ENCODE results near the gene FUT9.
"Not testable (repeated sequence)": the region's sequence is repeated elsewhere in the genome, so short reads cannot be mapped to it uniquely, and the experiment has no call there.

The FUT9 gene

DNA sequence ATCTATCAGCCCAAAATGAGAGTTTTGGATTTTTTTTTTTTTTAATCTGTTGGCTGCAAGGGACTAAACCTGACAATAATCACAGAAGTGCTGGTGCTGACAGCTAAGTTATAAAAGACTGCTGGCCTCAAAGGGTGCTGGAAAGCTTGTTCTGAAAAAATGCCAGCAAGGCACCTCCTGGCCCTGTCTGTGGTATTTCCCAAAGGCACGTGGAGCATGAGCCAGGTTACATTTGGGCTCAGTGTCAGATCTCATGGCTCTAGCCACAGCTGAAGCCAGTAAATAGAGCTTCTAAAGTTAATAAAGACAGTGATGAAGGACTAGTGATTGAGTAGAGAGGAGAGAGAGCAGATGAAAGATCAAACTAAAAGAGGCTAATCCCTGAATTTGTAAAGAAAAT lies 178.9 kb downstream of the FUT9 start:
- DNase-seq: no peak

DNA sequence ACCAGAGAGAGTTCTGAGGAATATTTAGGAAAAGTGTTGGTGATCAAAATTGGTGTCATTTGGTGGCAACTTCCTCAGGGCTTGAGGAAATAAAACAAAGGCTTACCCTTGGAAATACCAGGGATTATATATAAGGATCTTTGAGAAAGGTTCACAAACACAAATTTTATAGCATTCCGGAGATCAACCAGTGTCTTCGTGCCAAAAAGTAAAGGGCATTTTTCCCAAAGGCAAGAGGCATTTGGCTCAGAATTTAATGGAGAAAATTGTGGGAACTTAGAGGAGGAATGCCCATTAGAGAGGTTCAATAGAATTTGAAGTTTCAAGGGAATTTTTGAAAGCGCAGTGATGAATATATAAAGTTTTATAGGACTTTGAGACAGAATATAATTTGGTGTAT lies 179.5 kb downstream of the FUT9 start:
- DNase-seq: no peak

GRCh38 chr6:96196633-96197032 lies 180.9 kb downstream of the FUT9 start:
- DNase-seq: no peak

DNA sequence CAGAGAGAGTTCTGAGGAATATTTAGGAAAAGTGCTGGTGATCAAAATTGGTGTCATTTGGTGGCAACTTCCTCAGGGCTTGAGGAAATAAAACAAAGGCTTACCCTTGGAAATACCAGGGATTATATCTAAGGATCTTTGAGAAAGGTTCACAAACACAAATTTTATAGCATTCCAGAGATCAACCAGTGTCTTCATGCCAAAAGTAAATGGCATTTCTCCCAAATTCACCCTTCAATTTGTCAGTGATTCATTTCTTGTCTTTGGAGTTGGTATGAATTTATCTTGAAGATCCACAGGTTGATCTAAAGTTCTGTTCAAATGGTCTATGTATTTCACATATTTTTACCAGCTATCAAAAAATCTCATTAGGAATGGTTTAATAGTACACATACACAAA lies 181.5 kb downstream of the FUT9 start:
- DNase-seq: no peak

GRCh38 chr6:96202571-96202970 lies 186.8 kb downstream of the FUT9 start:
- no peak for DNase-seq

DNA sequence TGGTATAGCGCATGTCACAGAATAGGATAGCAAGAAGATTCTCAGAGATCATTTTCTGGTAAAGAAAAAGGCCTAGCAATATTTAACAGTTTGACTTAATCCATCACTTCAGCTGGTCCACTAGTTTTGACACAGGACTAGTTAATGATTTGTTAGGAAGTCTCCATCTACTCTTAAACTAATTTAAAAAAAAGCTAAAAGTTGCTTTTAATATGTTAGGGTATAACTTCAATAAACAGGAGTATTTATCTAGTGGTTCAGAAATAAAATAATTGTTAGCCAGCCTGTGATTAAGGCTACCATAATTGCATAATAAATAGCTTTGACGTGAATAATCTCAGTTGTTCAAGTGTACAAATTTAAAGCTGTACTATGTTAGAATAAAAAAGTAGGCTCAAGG lies 195.6 kb downstream of the FUT9 start:
- DNase-seq: no peak

GRCh38 chr6:96212066-96212465 lies 196.3 kb downstream of the FUT9 start:
- no peak for DNase-seq

DNA sequence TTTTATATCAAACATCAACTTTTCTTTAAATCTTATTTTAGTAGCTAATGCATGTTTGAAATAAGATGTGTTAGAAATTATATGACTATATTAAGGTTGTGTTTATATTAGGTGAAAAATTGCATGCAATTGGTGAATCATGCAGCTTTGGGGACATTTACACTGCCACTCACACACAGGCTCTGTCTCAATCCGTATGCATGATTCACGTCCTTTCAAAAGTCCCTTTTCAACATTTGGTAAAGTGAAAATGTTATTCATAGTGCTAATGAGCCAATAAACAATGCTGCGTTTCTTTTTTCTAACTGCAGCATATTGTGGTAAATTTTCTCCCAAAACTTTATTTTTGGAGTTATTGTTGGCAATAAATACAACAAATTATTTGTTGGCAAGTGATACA lies 198.0 kb downstream of the FUT9 start:
- DNase-seq: no peak

DNA sequence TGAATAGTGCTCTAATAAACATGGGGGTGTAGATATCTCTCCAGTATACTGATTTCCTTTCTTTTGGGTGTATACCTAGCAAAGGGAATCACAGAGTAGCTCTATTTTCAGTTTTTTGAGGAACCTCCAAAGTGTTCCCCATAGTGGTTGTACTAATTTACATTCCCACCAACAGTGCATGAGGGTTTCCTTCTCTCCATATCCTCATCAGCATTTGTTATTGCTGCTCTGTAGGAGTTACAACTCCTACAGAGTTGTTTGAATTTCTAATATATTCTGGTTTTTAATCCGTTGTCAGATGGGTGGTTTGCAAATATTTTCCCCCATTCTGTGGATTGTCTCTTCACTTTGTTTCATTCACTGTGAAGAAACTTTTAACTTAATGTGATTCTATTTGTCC lies 207.9 kb downstream of the FUT9 start:
- DNase-seq: no peak

DNA sequence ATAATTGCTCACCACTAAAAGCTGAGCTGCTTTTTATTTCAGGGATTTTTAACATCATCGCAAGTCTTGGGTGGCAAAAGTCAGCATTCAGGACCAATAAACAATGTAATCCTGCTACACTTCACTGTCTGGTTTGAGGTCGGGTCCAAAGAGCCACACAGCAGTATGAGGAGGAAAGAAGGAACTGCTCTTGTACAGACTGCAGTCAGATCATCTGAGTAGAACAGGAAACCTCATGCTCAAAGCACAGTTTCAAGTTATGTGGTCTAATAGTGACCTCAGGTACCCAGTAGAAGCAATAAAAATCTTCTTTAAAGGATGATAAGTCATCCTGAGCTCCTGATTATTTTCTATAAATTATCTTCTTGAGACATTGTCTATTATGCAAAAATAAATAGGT lies 211.4 kb downstream of the FUT9 start:
- no peak for DNase-seq

GRCh38 chr6:96234444-96234843 lies 218.7 kb downstream of the FUT9 start:
- DNase-seq: no peak

GRCh38 chr6:96235927-96236326 lies 220.2 kb downstream of the FUT9 start:
- DNase-seq: no peak

DNA sequence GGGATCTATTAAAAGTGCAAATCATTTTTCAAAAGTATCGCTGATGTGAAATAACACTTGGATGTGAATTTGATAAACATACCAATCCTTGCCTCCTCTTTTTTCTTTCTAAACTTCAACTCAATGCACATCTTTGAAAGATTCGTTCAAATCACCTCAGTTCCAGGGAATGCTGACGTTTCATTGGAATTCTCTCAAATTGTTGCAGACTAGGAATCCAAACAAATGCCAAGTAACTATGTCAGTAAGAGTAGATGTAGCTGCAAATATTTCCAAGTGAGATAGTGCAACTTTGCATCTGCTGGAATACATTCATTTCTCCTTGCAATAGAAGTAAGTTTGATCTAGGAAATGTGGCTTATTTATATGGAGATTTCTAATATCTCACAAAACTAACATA lies 220.7 kb downstream of the FUT9 start:
- DNase-seq: no peak

DNA sequence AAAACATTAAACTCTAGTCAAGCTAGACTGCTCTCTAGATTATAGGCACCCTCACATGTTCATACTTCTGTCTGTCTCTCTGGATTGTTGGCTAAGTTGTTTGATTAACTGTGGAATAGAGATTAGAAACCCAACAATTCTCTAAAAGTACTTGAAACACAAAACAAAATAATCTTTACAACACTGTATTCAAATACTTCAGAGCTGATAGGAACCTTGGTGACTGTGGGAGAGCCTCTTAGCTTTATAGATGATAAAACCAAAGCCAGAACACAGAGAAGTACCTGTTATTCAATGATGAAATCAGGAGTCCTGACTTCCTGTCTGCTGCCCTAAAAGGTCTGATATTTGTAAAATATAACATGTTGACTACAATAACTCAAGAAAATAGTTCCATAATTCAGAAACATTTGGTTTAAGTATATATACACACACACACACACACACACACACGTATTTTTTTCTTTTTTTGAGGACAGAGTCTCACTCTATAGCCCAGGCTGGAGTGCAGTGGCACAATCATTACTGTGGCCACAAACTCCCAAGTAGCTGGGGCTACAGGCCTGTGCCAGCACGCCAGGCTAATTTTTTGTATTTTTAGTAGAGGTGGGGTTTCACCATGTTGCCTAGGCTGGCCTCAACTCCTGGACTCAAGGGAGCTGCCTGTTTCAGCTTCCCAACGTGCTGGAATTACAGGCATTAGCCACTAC lies 222.0 kb downstream of the FUT9 start:
- no peak for DNase-seq

GRCh38 chr6:96246563-96246962 lies 230.8 kb downstream of the FUT9 start:
- DNase-seq: no peak

- DNase-seq: no peak
Measured at GRCh38 chr6:96249755-96250154, 234.0 kb downstream of the FUT9 start.

DNA sequence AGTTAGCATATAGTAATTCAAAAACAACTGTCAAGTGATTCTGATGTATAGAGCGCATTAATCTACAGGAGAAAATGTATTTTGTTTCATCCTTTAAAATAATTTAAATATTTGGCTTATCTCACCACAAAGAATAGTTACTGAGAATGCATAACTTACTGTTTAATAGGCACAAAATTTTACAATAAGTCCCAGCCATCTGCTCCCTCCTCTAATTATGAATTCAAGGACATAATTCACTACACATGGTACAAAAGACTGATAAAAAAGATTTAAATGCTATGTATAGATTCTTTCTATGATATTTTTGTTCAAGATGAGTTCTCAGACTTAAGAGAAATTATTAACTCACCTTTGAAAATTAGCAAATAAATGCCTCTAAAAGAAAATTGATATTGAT lies 242.0 kb downstream of the FUT9 start:
- DNase-seq: no peak

- not testable (repeated sequence) for DNase-seq
Measured at GRCh38 chr6:96260787-96261430, 245.1 kb downstream of the FUT9 start.
